Measurements from ENCODE around the gene PLVAP.

The PLVAP gene

DNA sequence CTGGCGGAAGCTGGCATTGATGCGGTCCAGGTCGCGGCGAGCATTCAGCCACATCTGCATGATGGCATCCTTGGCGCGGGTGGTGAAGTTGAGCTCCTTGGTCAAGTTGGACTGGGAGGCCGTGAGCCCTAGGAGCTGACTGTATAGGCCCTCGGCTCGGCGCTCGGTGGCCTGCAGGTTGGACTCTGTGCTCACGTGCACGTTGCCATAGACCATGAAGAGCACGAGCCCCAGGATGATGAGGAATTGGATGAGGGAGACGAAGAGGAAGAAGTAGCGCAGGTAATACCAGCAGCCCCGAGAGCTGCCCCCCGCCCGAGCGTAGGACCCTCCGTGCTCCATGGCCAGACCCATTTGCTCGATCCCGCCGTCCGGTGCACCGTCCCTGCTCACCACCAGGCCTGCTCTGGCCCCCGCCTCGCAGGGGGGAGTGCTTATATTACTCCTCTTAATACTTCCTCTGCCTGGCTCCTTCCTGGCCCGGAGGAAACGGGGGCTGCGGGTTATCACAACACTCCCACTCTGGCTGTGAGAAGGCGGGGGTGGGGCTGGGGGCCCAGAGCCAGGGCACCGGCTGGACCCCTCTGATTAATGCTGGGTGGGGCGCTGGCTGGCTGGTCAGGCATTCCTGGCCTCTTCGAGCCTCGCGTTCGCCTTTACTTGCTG, at the start of gene PLVAP:
Gene PLVAP, minus strand, starts transcription at position 408 of the 666 bp plus-strand sequence. Its CDS starts 54 bp downstream, at position 354.
- no peak for DNase-seq

- peak; percentile 33 for DNase-seq
These were observed 47.7 kb upstream of the PLVAP start for GRCh38 chr19:17424743-17425365.

GRCh38 chr19:17423429-17424208, 46.5 kb upstream of the PLVAP start:
- no peak for DNase-seq

GRCh38 chr19:17421942-17422341, 44.8 kb upstream of the PLVAP start:
- no peak for DNase-seq

- peak; percentile 48 for DNase-seq
These were observed 43.4 kb upstream of the PLVAP start for GRCh38 chr19:17420475-17420924.

DNA sequence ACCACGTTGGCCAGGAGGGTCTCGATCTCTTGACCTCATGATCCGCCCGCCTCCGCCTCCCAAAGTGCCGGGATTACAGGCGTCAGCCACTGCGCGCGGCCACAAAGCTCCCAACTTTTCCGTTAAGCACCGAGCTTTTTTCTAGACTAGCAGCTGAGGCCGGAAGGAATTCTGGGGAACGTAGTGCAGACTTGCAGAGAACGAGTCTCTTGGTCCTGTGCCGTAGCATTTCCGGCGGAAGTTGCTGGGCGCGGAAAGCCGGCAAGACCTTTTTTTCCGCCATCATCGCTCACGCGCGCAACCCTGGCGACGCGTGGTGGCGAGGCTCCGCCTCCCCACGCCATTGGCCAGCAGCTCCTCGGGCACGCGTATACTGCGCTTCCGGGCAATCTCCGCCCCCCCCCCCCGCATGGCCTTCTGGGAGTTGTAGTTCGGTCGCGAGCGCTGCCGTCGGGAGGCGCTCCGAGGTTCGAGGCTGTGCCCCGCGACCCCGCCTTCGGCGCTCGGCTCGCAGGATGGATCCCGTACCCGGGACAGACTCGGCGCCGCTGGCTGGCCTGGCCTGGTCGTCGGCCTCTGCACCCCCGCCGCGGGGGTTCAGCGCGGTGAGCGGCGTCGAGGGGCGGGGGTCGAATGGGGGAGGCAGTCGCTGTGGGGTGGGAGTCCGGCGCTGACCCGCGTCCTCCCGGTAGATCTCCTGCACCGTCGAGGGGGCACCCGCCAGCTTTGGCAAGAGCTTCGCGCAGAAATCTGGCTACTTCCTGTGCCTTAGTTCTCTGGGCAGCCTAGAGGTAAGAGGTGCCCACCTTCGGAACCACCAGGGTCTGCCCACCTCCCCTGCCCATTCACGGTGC, 42.7 kb upstream of the PLVAP start, which contains the start of gene MVB12A:
Gene MVB12A, plus strand, starts transcription at position 427 of the 854 bp plus-strand sequence. Its CDS starts 89 bp downstream, at position 516.
- peak; percentile 92 for DNase-seq

DNA sequence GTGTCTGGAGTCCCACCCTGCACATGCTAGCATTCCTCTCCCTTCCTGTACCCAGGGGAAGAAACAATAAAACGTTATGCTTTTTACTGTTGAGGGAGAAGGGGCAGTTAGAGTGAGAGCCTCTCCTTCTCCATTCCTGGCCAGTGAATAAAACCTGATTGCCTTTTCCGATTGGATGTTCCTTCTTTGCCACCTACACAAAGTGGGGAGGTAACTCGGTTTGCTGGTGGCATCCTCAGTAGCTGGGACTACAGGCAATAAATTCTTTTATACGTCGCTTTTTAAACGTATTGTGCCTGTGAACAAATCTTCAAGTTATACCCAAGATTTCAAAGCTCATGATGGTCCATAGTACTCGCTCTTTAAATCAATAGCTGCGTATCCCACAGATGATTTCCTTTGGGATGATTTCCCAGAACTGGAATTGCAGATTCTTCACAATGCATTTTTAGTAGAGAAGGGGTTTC, 42.0 kb upstream of the PLVAP start:
- DNase-seq, result no peak

DNA sequence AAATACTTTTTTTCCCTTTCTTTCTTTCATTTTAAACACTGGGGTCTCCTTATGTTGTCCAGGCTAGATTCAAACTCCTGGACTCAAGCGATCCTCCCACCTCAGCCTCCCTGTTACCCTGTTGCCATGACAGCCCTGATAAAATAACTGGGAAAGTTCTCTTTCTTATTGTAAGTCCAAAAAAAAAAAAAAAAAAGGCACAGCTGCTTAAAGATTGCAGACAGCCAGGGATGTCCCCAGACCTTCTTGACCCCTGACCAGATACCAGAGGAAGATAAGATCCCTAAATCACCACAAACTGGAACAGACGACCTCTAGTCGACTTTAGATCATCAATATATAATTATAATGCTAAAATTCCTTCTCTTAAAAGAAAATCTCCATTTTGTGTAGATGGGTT, 41.6 kb upstream of the PLVAP start:
- DNase-seq, result no peak

DNA sequence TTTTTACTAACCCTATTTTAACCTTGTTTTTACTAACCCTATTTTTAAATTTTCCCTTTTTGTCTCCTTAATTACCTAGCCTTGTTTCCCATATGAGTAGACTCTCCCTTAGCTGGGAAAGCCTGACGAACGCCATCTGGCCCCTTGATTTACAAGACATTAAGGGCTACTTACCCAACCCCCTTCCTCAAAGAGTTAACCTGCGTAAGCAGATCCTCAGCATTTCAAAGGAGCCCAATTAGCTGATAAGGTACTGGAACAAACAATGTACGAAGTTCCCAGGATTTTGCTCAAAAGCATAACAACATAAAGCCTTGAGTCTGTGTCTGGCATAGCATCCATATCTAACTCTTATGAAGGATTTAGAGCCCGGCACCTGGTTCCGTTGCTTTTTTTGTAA, 38.0 kb upstream of the PLVAP start:
- no peak for DNase-seq

DNA sequence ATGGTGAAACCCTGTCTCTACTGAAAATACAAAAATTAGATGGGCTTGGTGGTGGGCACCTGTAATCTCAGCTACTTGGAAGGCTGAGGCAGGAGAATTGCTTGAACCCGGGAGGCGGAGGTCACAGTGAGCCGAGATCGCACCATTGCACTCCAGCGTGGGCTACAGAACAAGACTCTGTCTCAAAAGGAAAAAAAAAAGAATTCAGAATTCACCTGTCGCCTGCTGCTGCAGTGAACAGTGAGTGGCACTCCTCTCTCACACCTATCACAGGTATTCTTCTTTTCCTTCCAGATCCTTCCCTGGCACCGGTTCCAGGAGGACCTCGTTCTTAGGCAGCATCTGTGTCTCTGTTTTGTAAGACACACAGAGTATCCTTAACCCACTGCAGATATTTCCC, 37.0 kb upstream of the PLVAP start:
- DNase-seq, result no peak

GRCh38 chr19:17411801-17412200, 34.7 kb upstream of the PLVAP start:
- DNase-seq, result no peak

DNA sequence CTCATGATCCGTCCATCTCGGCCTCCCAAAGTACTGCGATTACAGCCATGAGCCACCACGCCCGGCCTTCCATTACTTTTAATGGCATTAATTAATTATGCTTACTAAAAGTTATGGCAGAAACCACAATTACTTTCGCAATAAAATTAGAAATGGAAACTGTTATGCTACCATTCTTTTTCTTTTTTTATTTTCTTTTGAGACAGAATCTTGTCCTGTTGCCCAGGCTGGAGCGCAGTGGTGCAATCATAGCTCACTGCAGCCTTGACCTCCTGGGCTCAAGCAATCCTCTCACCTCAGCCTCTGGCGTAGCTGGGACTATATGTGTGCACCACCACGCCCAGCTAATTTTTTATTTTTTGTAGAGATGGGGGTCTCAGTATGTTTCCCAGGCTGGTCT, 32.8 kb upstream of the PLVAP start:
- DNase-seq, result no peak

GRCh38 chr19:17406887-17407196, 29.7 kb upstream of the PLVAP start:
- no peak for DNase-seq

DNA sequence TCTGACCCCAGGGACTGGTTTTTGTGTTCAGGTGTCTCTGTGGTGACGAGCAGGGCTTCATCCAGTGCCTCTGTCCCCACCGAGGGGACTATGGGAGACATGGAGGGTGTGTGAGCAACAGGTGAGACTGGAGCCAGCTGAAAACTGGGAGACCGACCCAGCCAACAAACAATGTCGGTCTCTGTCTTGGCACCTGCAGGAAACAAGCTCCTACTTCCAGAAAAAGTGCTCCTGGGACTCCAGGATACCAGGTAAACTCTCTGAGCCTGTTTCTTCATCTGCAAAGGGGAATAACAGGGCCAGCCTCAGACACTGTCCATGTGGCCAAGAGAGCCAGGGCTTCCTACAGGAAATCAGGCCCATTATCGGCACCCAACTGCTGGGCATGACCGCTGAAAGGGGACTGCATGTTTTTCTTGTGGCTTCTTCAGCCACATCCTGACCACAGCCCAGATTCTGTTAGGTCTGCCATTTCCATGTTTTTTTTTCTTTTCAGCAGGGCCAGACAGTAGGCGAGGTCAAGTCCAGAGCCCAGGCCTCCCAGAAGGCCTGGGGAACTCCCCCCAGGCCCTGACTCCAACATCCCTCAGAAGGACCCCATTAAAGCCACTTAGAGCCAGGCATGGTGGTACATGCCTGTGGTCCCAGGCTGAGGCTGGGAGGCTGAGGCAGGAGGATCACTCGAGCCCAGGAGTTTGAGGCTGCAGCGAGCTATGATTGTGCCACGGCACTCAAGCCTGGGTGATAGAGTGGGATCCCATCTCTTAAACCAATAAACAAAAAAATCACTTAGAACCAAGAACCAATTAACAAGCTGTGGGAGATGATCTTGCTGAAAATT, 29.1 kb upstream of the PLVAP start:
- DNase-seq, result peak; percentile 56

GRCh38 chr19:17405250-17406045, 28.3 kb upstream of the PLVAP start, which contains the start of gene BST2:
BST2 (minus strand) TSS chr19:17405630; CDS start chr19:17405575, 55 bp downstream.
- DNase-seq, result peak; percentile 60

DNA sequence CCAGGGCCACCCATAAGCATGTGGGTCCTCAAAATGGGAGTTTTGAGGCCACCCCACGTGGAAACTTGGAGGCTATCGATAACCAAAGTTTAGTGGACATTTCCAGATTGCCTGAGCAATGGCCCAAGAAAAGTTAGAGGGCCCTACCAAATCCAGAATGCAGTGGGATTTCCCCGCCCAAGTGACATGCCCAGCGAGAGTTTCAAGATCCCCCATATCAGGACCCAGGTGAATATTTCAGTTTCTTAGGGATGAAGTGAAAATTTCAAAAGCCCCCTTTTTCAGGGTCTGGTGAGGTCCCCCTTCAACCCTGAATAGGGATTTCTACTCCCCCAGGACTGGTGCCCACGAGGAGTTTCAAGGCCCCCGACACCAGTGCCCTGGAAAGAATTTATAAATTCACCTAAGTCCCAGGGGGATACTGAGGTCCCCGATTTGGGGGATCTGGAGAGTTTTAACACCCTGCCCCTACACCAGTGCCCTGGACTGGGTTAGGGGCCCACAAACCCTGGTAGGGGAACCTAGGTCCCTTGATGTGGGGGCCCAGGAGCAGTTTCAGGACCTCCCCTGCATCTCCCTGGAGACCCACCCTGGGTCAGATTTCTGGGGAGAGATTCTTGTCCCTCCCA, 27.6 kb upstream of the PLVAP start:
- DNase-seq, result no peak

DNA sequence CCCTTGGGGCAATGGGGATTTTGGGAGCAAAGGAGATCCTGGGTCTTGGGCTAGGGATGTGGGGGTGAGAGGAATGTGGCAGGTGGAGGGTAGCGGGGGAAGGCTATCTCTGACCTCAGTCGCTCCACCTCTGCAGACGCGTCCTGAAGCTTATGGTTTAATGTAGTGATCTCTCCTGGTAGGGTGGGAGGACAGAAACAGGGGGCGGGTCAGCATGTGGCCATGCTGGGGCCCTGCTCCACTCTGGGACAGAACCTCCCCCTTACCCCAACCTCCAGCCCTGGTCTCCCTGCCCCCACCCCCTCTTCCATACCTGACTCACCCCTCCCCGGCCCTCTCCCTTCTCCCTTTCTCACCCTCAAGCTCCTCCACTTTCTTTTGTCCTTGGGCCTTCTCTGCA, 26.9 kb upstream of the PLVAP start:
- DNase-seq, result peak; percentile 31

DNA sequence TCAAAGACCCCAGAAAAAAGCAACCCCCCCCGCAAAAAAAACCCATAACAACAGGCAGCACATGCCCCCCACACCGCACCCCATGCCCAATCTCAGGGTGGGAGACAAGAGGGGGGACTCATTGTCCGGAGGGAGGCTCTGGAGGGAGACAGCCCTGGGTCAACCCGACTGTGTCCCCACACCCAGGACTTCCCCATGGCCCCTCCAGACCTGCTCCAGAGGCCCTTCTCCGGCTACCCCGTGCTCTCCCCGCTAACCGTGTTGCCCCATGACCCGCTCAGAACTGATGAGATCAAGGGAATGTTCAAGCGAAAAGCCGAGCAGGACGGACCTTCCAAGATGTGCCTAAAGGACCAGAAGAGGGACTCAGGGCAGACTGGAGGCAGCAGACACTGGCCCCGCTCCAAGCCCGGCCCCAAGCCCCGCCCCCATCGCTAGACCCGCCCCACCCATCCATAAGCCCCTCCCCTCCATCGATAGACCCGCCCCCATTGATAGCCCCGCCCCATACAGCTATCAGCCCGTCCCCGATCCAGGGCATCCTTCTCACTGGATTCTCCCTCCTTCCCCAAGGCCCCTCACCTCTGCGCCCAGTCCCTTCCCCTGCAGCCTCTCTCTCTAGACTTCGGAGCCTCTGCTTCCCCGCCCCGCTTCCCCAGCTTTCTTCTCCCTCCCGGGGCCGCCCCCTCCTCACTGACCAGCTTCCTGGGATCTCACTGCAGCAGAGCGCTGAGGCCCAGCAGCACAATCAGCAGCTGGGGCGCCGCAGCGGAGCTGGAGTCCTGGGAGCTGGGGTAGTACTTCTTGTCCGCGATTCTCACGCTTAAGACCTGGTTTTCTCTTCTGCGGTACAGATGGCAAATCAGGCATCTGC, 26.1 kb upstream of the PLVAP start:
- peak; percentile 56 for DNase-seq

DNA sequence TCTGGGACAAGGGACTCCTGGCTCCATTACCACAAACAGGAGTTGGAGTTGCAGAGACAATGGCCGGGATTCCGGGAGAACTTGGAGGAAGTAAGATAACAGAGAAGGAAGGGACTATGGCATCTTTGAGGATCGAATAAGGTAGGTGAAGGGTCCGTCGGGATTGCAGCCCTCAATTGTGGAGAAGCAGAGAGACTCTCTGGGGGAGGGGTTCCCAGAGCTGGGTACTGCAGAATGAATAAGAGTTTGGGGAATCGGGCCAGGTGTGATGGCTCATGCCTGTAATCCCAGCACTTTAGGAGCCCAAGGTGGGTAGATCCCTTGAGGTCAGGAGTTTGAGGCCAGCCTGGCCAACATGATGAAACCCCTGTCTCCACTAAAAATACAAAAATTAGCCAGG, 24.5 kb upstream of the PLVAP start:
- DNase-seq, result no peak
